ENCODE results near the gene ESF1. TPM values are rescaled to one million over a fixed set of nuclear protein-coding genes. Genes with fewer than 3 reads are reported as not detected.

ESF1 gene
- total and polyA plus RNA-seq, 9 of the 15 experiments (the other 6 are each of a cell fraction or from before 2014, with no cell fraction given) = 7.0 to 30.4 (median 18.6) TPM

GRCh38 chr20:13784893-13785715 lies at the start of gene ESF1, which contains the start of gene NDUFAF5 (continued):
- no peak for TF ChIP-seq MAZ (CRISPR knock-in tag; conservative IDR thresholded peaks at IDR 0.05 in 1 of 2, IDR thresholded peaks at IDR 0.05 in 1 of 2)
- TF ChIP-seq ZNF12 (CRISPR knock-in tag; IDR thresholded peaks at IDR 0.05) = no peak
- no peak for TF ChIP-seq FOXO4 (CRISPR knock-in tag; IDR thresholded peaks at IDR 0.05)
- no peak for TF ChIP-seq HNRNPUL1 (IDR thresholded peaks at IDR 0.05; ENCODE audit: low read length)
- TF ChIP-seq ZBTB33 (CRISPR knock-in tag; IDR thresholded peaks at IDR 0.05) = no peak
- TF ChIP-seq AFF1 (IDR thresholded peaks at IDR 0.05; ENCODE audit: low read depth in 1 of 2, partially characterized antibody in 2 of 2) = peak in 1 of 2 experiments; percentile 84
- TF ChIP-seq ILF3 (IDR thresholded peaks at IDR 0.05; ENCODE audit: borderline replicate concordance) = no peak
- TF ChIP-seq THAP7 (CRISPR knock-in tag; IDR thresholded peaks at IDR 0.05) = no peak
- no peak for TF ChIP-seq BDP1 (IDR thresholded peaks at IDR 0.05; ENCODE audit: insufficient read depth, insufficient read length)
- TF ChIP-seq TRIM25 (IDR thresholded peaks at IDR 0.05; ENCODE audit: borderline replicate concordance) = no peak
- TF ChIP-seq TAL1 (IDR thresholded peaks at IDR 0.05) = no peak
- peak; percentile 73 to 77 for TF ChIP-seq E2F6 (IDR thresholded peaks at IDR 0.05; ENCODE audit: borderline replicate concordance in 1 of 2, extremely low read depth in 1 of 2, insufficient read depth in 1 of 2, insufficient read length in 1 of 2, low read depth in 1 of 2, low read length in 1 of 2, poor library complexity in 1 of 2, severe bottlenecking in 1 of 2)
- no peak for TF ChIP-seq ZNF212 (CRISPR knock-in tag; IDR thresholded peaks at IDR 0.05)
- peak; percentile 51 for TF ChIP-seq HNRNPLL (IDR thresholded peaks at IDR 0.05; ENCODE audit: low read depth, low read length, poor library complexity, severe bottlenecking)

Data from K562 (cell line).